Adrenal gland (tissue), 5 donors: ENCODE measurements around the gene PDZRN3.

Experiments
- POLR2A ChIP-seq, 2 donors: fragments of 450-650 bp; IDR thresholded peaks; one replicate each; pipeline ENCODE4 v1.6.1; 2017; ENCODE audit warnings: antibody characterized with exemption in 2 of 2, mild to moderate bottlenecking in 2 of 2, moderate library complexity in 1 of 2
- TF ChIP-seq, protein P1 (sequence below), 6 experiments: fragments of 450-650 bp in 4 of 6; fragments of 200-600 bp in 2 of 6; sonication (generic) in 1 of 6; IDR thresholded peaks; 1 replicate in 5 of 6; 2 replicates in 1 of 6; pipeline versions ENCODE4 v1.5.1 to v1.8.0; 2016 to 2021; ENCODE audit warnings: antibody characterized with exemption in 6 of 6, mild to moderate bottlenecking in 2 of 6, moderate library complexity in 1 of 6
- donor health status: DM: no; HTN: no; CAD: no.

DNA sequence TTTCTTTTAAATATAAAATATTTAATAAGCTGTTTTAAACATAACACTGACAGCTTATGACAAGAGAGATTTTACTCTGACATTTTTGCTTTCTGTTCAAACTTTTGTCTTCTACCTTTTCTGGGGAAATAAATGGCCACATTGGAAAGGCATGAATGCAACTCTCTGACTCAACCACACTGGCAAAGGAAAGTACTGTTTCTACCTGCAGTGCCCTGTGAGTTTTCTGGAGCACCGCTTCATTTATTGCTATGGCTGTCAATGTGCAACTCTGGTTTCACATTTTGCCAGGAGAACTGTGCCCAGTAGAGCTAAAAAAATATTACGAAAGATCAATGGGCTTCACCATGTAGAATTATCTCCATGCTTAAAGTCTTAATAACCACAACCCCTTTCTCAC is 15.1 kb downstream of the PDZRN3 start:
- TF ChIP-seq, protein P1, sequence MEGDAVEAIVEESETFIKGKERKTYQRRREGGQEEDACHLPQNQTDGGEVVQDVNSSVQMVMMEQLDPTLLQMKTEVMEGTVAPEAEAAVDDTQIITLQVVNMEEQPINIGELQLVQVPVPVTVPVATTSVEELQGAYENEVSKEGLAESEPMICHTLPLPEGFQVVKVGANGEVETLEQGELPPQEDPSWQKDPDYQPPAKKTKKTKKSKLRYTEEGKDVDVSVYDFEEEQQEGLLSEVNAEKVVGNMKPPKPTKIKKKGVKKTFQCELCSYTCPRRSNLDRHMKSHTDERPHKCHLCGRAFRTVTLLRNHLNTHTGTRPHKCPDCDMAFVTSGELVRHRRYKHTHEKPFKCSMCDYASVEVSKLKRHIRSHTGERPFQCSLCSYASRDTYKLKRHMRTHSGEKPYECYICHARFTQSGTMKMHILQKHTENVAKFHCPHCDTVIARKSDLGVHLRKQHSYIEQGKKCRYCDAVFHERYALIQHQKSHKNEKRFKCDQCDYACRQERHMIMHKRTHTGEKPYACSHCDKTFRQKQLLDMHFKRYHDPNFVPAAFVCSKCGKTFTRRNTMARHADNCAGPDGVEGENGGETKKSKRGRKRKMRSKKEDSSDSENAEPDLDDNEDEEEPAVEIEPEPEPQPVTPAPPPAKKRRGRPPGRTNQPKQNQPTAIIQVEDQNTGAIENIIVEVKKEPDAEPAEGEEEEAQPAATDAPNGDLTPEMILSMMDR (IDR thresholded peaks at IDR 0.05) = no peak
- TF ChIP-seq POLR2A (IDR thresholded peaks at IDR 0.05) = no peak
